ENCODE results near the gene LBHD2. TPM values are rescaled to one million over a fixed set of nuclear protein-coding genes. Genes with fewer than 3 reads are reported as not detected.

Gene LBHD2
- total and polyA plus RNA-seq, 2 of the 13 experiments (the other 11 are each of a cell fraction or from before 2014, with no cell fraction given): 0.67 to 1.00 TPM

DNA sequence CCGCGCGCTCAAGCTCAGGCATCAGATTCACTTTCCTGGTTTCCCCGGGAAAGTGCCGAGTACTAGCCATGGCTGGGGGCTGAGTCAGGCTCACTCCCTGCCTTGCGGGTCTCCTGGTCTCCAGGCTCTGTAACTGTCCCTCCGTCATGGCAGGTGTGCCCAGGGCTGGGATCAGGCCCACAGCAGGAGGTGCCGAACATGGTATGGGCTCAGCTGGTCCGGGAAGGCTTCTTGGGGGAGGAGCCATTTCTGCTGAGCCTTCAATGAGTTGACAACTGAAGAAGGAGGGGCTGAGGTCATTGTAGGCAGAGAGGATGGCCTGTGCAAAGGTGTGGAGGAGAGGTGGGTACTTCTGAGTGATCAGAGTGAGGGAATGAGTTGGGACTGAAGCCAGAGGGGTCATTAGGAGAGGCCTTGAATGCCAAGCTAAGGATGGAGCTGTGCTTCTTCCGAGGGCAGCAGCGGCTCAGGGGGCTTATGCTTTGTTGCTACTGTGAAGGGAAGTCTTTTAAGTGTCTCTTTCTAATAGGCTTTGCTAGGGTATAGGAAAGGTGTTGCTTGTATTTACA lies 11.3 kb downstream of the LBHD2 start:
- CTCF ChIA-PET (ENCODE audit: low intra/inter-chr PET ratio, low total read pairs): no interaction called here
- no peaks in the 10 kb centered on the region for H3K9me3 ChIP-seq (ENCODE audit: low read length)
- H3K4me2 ChIP-seq (ENCODE audit: low read depth, low read length): peak overlapping the region; percentile 96
- in situ Hi-C loops (cut with HindIII; ENCODE audit: extremely low pct_ligation_motif_present, low pct_unique_long_range_greater_than_20kb): no loop called here
- no peak for ATAC-seq
- 15% methylated on average over 5 of the region's 11 CpGs for WGBS (ENCODE audit: low lambda C conversion rate)
- TF ChIP-seq KMT2A (CRISPR knock-in tag; IDR thresholded peaks at IDR 0.05) (0 out of 2 replicates have a peak, but pooled peaks have one; percentile 7), ZNF740 (CRISPR knock-in tag; IDR thresholded peaks at IDR 0.05) (no peak), ZGPAT (CRISPR knock-in tag; IDR thresholded peaks at IDR 0.05) (peak; percentile 8; the same call in 1 of the 2 replicates), ZFP82 (CRISPR knock-in tag; IDR thresholded peaks at IDR 0.05; ENCODE audit: borderline replicate concordance) (peak; percentile 3; the same call in 1 of the 2 replicates), ZNF749 (CRISPR knock-in tag; IDR thresholded peaks at IDR 0.05; ENCODE audit: borderline replicate concordance) (0 out of 2 replicates have a peak, but pooled peaks have one; percentile 46), U2AF2 (IDR thresholded peaks at IDR 0.05; ENCODE audit: low read depth, low read length) (no peak), ZNF607 (CRISPR knock-in tag; IDR thresholded peaks at IDR 0.05; ENCODE audit: borderline replicate concordance) (0 out of 2 replicates have a peak, but pooled peaks have one; percentile 15), ZNF737 (CRISPR knock-in tag; IDR thresholded peaks at IDR 0.05; ENCODE audit: borderline replicate concordance) (0 out of 2 replicates have a peak, but pooled peaks have one; percentile 0), ZBTB7A (CRISPR knock-in tag; IDR thresholded peaks at IDR 0.05) (0 out of 2 replicates have a peak, but pooled peaks have one; percentile 34), EEA1 (CRISPR knock-in tag; IDR thresholded peaks at IDR 0.05; ENCODE audit: borderline replicate concordance) (0 out of 2 replicates have a peak, but pooled peaks have one; percentile 6), TFAP4 (IDR thresholded peaks at IDR 0.05; ENCODE audit: borderline replicate concordance, low read depth) (peak; percentile 53; the same call in 1 of the 2 replicates), SAP130 (CRISPR knock-in tag; IDR thresholded peaks at IDR 0.05; ENCODE audit: low read depth) (peak; percentile 33; the same call in 1 of the 2 replicates)
- TF ChIP-seq, protein P1, sequence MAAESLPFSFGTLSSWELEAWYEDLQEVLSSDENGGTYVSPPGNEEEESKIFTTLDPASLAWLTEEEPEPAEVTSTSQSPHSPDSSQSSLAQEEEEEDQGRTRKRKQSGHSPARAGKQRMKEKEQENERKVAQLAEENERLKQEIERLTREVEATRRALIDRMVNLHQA (CRISPR knock-in tag; IDR thresholded peaks at IDR 0.05): no peak
- TF ChIP-seq, protein P2, sequence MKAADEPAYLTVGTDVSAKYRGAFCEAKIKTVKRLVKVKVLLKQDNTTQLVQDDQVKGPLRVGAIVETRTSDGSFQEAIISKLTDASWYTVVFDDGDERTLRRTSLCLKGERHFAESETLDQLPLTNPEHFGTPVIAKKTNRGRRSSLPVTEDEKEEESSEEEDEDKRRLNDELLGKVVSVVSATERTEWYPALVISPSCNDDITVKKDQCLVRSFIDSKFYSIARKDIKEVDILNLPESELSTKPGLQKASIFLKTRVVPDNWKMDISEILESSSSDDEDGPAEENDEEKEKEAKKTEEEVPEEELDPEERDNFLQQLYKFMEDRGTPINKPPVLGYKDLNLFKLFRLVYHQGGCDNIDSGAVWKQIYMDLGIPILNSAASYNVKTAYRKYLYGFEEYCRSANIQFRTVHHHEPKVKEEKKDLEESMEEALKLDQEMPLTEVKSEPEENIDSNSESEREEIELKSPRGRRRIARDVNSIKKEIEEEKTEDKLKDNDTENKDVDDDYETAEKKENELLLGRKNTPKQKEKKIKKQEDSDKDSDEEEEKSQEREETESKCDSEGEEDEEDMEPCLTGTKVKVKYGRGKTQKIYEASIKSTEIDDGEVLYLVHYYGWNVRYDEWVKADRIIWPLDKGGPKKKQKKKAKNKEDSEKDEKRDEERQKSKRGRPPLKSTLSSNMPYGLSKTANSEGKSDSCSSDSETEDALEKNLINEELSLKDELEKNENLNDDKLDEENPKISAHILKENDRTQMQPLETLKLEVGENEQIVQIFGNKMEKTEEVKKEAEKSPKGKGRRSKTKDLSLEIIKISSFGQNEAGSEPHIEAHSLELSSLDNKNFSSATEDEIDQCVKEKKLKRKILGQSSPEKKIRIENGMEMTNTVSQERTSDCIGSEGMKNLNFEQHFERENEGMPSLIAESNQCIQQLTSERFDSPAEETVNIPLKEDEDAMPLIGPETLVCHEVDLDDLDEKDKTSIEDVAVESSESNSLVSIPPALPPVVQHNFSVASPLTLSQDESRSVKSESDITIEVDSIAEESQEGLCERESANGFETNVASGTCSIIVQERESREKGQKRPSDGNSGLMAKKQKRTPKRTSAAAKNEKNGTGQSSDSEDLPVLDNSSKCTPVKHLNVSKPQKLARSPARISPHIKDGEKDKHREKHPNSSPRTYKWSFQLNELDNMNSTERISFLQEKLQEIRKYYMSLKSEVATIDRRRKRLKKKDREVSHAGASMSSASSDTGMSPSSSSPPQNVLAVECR (CRISPR knock-in tag; IDR thresholded peaks at IDR 0.05; ENCODE audit: borderline replicate concordance): 0 out of 2 replicates have a peak, but pooled peaks have one; percentile 9
- peaks cover 85% of the 10 kb centered on the region for H3K4me1 ChIP-seq (ENCODE audit: insufficient read depth, low read length)
- H3K79me2 ChIP-seq (ENCODE audit: insufficient read depth, low read length): peaks cover 22% of the 10 kb centered on the region
- no TSS peak for BruUV-seq (replicated peaks)
- POLR2A ChIA-PET: interaction anchor here (0.8 to 2.6 kb wide), 5 partner anchors 9 to 239 kb away, joined by 3 to 39 read pairs (median 11); partner anchors contain the start of gene EIF5
- H3K27ac ChIP-seq (ENCODE audit: extremely low read length, insufficient read depth, low read length): peak overlapping the region; percentile 84
- H3K27me3 ChIP-seq (ENCODE audit: control insufficient read depth in 1 of 2, insufficient read depth in 2 of 2, low read length in 2 of 2): peaks cover 0 to 6% of the 10 kb centered on the region in 2 experiments; a peak in 2 of 5 replicates
- H3K9ac ChIP-seq (ENCODE audit: insufficient read depth, low read depth, low read length): peak overlapping the region; percentile 83
- intact Hi-C loops (cut with micrococcal nuclease; ENCODE audit: unreplicated experiment): no loop called here
- no peaks in the 10 kb centered on the region for H4K20me1 ChIP-seq (ENCODE audit: insufficient read depth, low read length)
- no peaks in the 10 kb centered on the region for H3K36me3 ChIP-seq (replicated peaks in 1 of 2; ENCODE audit: control insufficient read depth in 1 of 2, insufficient read depth in 2 of 2, low read length in 2 of 2)
- no peak for DNase-seq (ENCODE audit: low spot score)
- H2AFZ ChIP-seq (ENCODE audit: low read length): no peak overlapping the region
- peak overlapping the region; percentile 82 to 94 (median 86) for H3K4me3 ChIP-seq (replicated peaks in 1 of 3; ENCODE audit: insufficient read depth in 1 of 3, low read depth in 2 of 3, low read length in 3 of 3)
- no peak for FAIRE-seq
